Gastrocnemius medialis (tissue), 4 donors: ENCODE measurements around the gene ZNF638.

Experiments
- CTCF ChIP-seq, 5 experiments: fragments of 450-650 bp in 3 of 5; fragments of 200-600 bp in 2 of 5; sonication (generic) in 2 of 5; IDR thresholded peaks in 4 of 5; conservative IDR thresholded peaks in 1 of 5; 1 replicate in 4 of 5; 2 replicates in 1 of 5; pipeline ENCODE4 v1.5.1; 2016 to 2019; ENCODE audit warnings: antibody characterized with exemption in 5 of 5, mild to moderate bottlenecking in 3 of 5, moderate library complexity in 3 of 5
- POLR2A ChIP-seq, 2 donors: fragments of 450-650 bp; IDR thresholded peaks; one replicate each; pipeline ENCODE4 v1.6.1; 2017; ENCODE audit warnings: antibody characterized with exemption in 2 of 2, mild to moderate bottlenecking in 2 of 2, moderate library complexity in 2 of 2

GRCh38 chr2:71474116-71474743, 142.6 kb downstream of the ZNF638 start:
- no peak for TF ChIP-seq CTCF (IDR thresholded peaks at IDR 0.05 in 4 of 5, conservative IDR thresholded peaks at IDR 0.05 in 1 of 5)
- no peak for TF ChIP-seq POLR2A (IDR thresholded peaks at IDR 0.05)
